DMS79 (cell line): Measurements from ENCODE around the gene SHISA9.
A peak's percentile ranks its signal among the peaks of the same experiment; 100 is the strongest.
"Not testable (repeated sequence)": the region's sequence is repeated elsewhere in the genome, so short reads cannot be mapped to it uniquely, and the experiment has no call there.

Experiments
- DNase-seq: peaks from one replicate; lab custom pipeline; 2025; lab: John Stamatoyannopoulos, UW

Gene SHISA9

GRCh38 chr16:12901597-12902461 lies at the start of gene SHISA9:
SHISA9 (plus strand) TSS chr16:12901598.
- DNase-seq, result no peak

- no peak for DNase-seq
Measured at GRCh38 chr16:12853972-12854371, 47.4 kb upstream of the SHISA9 start.

- not testable (repeated sequence) for DNase-seq
Measured at GRCh38 chr16:12857435-12857834, 44.0 kb upstream of the SHISA9 start.

DNA sequence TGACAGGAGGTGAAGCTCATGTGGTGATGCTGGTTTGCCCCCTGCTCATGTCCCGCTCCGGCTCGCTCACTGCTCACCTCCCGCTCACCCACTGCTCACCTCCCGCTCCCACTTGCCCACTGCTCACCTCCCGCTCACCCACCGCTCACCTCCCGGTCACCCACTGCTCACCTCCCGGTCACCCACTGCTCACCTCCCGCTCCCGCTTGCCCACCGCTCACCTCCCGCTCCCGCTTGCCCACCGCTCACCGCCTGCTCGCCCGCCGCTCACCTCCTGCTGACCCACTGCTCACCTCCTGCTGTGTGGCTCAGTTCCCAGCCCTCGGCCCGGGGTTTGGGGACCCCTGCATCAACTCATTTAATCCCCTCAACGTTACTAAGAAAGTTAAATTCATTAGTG lies 39.1 kb upstream of the SHISA9 start:
- DNase-seq, result no peak

- no peak for DNase-seq
Measured at GRCh38 chr16:12862941-12863340, 38.5 kb upstream of the SHISA9 start.

DNA sequence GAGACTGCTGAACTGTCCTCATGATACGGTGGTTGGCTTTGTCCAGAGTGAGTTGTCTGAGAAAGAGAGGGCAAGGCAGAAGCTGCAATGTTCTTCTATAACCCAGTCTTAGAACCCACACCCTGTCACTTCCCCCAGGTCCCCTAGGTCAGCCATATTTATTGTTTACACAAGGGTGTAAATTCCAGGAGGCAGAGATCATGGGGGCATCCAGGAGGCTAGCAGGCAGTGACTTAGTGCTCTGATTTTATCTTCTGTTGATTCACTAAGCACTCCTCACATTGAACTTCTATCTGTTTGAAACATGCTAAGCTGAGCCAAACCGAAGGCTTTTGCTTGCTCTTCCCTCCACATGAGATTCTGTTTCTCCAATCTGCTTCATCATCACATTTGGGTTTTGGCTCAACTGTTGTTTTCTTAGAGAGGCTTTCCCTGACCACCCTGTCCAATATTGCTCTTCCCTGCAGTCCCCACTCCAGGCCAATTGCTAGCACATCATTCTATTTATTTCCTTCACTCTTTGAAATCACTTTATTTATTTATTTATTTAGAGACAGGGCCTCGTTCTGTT lies 34.3 kb upstream of the SHISA9 start:
- DNase-seq, result no peak

GRCh38 chr16:12868169-12868568 lies 33.2 kb upstream of the SHISA9 start:
- DNase-seq, result peak; percentile 85

DNA sequence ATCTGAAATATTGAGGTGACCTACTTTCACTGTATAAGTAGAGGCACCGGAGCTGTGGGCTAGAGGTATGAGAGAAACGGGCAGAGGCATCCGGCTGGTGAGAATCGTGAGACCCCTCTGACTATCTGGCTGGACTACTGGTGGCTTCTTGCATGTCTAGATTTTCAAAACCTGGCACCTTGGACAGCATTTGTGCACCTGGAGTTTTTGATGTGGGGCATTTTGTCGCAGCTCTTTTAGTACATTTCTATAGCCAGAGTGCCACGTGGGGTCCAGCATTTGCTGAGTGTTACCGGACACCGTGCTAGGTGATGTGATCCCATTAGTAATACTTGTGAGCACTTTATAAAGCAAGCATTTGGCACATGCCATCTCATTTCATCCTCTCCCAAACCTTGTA lies 32.6 kb upstream of the SHISA9 start:
- peak; percentile 57 for DNase-seq

GRCh38 chr16:12869698-12870427 lies 31.5 kb upstream of the SHISA9 start:
- peak; percentile 17 for DNase-seq

- DNase-seq, result no peak
Measured at GRCh38 chr16:12871784-12872183, 29.6 kb upstream of the SHISA9 start.

DNA sequence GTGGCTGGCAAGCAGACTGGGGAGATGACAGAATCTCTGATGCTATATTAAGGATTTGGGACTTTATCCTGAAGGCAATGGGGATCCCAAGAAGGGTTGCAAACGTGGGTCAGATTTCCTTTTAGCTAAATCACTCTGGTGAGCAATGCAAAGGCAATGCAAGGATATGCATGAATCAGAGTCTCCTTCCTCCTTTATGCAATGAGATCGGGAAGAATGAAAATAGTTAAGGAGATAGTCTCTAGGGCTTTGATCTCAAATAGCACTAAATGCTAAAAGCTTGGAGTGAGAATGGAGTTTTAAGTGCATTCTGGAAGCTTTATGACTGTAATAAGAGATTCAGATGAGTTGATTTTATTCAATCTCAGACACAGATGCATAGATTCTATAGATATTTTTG lies 27.2 kb upstream of the SHISA9 start:
- DNase-seq, result no peak

GRCh38 chr16:12876778-12877177 lies 24.6 kb upstream of the SHISA9 start:
- DNase-seq, result peak; percentile 86

DNA sequence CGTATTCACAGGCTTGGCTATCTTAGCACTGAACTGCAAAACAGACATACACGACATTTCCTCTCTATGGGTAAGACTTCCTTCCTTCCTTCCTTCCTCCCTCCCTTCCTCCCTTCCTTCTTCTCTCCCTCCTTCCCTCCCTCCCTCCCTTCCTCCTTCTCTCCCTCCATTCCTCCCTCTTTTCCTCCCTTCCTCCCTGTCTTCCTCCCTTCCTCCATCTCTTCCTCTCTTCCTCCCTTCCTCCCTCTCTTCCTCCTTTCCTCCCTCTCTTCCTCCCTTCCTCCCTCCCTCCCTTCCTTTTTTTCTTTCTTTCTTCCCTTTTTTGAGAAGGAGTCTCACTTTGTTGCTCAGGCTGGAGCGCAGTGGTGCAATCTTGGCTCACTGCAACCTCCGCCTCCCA lies 22.4 kb upstream of the SHISA9 start:
- no peak for DNase-seq

GRCh38 chr16:12879812-12880211 lies 21.6 kb upstream of the SHISA9 start:
- DNase-seq, result no peak

GRCh38 chr16:12881182-12881581 lies 20.2 kb upstream of the SHISA9 start:
- no peak for DNase-seq

GRCh38 chr16:12881740-12882139 lies 19.7 kb upstream of the SHISA9 start:
- DNase-seq, result no peak

GRCh38 chr16:12885742-12886141 lies 15.7 kb upstream of the SHISA9 start:
- no peak for DNase-seq

DNA sequence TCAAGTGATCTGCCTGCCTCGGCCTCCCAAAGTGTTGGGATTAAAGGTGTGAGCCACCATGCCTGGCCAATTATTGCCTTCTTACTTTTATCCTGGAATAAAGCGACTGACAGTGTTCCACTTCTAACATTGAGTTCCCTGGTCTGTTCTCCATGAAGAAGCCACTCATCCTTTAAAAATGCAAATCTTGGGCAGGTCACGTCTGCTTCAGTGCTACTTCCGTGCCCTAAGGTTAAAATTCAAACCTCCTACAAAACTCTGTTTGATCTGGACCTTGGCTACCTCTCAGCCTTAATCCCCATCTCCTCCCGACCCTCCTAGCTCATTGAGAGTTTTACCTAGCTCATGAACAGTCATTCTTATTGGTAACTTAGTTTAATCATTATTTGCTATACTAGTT lies 9.6 kb upstream of the SHISA9 start:
- DNase-seq, result no peak

DNA sequence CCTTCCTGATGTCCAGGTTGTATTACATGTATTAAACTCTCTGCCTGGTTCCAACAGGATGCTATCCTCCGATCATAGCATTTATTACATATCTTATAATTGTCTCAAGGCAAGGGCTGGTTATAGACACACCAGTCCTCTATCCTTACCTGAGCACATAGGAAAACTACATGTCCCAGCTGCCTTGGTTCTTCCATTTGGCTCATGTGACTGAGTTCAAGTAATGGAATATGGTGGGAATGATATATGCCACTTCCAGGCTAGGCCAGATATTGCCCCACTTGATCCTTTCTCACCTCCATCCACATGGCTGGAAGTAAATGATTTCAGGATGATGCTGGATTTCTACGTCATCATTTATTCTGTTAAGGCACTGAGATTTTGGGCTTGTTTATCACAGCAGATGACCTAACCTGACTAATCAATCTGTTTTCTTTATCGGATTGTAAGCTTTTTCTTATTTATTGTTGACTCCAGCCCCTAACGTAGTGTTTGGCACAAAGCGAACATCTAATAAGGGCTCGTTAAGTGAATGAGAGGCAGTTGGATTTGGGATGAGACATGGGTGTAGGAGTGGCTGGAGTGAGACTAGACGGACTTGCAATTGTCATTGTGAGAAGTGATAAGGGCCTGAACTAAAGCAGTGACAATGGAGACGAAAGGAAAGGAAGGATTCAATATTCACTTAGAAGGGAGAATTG lies 8.2 kb upstream of the SHISA9 start:
- DNase-seq, result no peak

DNA sequence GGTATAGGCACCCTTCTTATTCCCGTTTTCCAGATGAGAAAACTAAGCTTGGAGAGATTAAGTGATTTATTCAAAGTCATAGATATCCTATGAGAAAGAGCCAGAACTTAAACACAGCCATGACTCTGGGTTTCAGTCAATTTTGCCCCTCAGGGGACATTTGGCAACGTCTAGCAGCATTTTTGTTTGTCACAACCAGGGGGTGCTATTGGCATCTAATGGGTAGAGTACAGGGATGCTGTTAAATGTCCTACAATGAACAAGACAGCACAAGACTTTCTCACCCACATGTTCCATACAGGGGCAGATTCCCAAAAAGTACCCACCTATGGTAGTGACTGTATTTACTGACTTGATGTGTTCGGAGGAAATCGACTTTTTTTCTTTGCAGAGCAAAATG lies 4.8 kb upstream of the SHISA9 start:
- no peak for DNase-seq

- no peak for DNase-seq
Measured at GRCh38 chr16:12898551-12898950, 2.8 kb upstream of the SHISA9 start.

DNA sequence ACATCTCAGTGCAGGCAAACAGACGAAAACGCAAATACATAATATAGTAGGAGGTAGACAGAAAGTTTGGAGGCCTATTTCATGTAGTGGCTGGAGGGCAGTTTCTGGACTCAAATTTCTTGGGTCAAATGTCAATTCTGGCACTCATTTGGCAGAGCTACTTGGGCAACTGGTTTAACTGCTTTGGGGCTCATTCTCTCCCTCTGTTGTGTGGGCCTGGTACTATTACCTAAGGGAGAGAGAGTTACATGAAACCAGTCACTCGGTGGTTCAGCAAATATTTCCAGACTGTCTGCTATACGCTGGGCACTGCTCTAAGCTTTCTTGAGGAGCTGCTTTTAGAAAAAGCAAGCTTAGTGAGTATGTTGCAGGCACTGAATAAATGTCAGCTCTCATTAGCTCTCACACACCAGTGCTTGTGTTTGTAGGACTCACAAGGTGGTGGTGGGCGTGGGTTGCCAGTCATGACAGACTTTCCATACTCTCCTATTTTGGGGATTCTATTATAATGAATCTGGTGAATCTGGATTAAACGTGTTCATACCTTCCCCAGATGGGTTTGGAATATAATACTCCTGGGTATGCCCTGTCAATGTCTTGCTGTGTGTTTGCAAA lies 1.8 kb upstream of the SHISA9 start:
- DNase-seq, result no peak
